Stimulated activated CD4-positive, alpha-beta T cell treated with anti-CD3 and anti-CD28 coated beads, Interleukin-15, amount 100 ng/mL, for 24 hours (primary cell): Measurements from ENCODE around the gene ULK4.
"Not testable (repeated sequence)": the region's sequence is repeated elsewhere in the genome, so short reads cannot be mapped to it uniquely, and the experiment has no call there.

Experiments used
- DNase-seq: peaks from one replicate; pipeline ENCODE4 v3.0.0-alpha.2; 2020

The ULK4 gene

DNA sequence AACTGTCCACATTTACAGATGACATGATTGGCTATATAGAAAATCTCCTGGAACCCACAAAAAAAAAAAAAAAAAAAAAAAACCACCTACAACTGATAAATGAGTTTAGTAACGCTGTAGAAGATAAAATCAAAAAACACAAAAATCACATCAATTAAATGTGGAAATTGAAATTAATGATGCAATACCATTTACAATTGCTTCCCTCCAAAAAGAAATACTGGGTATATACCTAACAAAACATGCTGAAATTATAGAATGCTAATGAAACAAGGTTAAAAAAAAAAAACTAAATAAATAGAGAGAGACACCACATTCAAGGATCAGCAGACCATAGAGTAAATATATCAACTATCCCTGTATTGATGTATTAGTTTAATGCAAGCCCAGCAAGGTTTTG, 215.7 kb downstream of the ULK4 start:
- DNase-seq, result no peak

DNA sequence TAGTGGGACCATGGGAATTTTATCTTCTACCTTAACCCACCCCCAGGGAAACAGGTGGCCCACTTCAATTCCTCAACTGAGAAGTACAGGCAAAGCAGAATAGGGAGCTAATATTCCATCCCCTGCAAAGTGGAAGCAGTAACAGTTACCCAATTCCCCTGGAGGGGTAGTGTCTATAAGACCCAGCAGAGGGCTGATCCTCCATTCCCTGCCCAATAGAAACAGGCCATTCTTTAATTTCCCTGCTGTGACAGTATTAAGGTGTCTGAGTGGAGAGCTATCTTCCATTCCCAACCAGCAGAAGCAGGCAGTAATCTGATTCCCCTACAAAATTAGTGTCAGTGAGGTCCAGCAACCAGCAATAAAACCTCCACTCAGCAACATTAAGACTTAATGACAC, 219.8 kb downstream of the ULK4 start:
- DNase-seq, result no peak

DNA sequence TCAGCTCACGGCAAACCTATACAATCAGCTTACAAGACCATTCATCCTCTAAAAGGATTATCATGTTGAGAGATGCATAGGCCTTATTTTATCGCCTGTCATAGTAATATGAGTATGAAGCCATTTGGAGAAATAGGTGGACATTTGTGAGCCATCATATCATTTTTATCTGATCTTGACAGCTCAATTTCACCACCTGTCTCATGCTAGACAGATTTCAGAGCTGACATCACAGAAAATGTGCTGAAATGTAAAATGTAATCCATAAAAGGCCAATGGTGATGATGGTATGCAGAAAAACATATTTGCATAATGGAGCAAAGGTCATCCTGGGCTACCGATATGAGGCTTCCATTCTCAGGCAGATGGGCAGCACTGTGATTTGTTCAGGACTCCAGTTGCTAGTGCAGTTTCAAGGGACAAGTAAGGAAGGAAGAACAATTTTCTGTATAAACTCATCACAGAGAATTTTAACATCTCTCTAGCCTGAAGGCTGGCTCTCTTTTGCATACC, 221.5 kb downstream of the ULK4 start:
- DNase-seq, result no peak

DNA sequence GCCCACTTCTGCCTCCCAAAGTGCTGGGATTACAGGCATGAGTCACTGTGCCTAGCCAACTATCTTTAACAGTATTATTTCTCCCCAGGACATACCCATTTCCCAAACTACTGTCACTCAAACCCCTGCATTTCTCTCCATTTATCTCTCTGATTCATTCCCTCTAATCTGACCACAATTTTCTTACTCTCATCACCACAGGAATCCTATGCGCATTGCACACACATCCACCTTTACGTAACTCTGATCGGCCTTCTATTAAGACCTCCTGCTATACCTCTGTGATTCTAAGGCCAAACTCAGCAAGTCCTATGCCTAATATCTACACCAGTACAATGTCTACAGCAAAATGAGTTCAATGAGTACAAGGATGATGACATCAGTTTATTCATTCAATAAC, 235.0 kb downstream of the ULK4 start:
- no peak for DNase-seq

DNA sequence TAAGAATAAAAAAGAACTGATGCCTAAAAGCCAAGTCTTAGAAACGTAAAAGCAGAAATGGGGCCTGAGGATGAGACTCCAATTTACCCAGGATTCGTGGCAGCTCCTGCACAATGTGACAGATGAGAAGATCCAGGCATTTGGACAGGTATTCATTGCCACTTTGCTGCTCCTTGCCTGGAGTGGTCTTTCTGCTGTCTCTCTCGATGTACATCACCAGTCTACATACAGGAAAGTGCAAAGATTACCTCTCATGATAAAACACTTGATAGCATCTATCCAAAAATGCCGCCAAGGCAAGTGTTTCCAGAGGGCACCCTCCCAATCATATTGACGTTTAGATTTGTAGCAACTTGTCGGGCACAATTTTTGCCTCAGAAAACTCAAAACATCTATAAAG, 244.3 kb downstream of the ULK4 start:
- DNase-seq, result no peak

DNA sequence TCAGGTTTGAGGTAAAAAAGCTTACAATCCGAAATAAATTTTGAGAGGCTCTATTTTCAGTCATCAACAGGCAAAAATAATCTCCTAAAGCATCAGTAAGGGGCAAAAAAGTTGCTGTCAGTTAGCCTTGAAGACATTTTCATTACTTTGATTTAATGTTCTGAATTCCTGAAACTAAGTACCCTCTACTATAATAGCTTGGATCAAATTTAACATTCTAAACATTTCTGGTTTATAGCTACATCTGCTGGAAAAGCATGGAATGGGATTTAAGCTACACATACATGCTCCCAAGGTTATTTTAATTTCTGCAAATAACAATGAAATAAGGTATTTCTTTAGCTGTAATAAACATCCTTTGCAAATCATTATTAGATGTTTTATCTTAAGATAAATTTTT, 245.4 kb downstream of the ULK4 start:
- DNase-seq, result no peak

DNA sequence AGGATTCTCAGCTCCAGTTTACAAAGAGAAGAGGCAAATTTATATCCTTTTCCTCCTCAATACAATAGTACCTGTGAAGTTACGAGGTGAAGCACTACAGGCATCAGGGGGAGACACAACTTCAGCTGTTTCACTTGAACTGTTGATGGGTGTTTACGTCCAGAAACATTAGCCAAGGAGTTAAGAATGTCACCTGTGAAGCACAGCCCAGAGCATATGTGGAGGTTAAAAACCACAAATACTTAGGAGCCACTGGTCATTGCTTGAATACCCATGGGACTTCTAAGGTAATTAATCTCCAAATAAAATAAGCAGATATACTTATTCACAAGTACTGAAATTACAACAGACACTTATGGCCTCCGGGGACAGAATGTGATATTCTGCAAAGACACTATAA, 246.5 kb downstream of the ULK4 start:
- DNase-seq, result no peak

DNA sequence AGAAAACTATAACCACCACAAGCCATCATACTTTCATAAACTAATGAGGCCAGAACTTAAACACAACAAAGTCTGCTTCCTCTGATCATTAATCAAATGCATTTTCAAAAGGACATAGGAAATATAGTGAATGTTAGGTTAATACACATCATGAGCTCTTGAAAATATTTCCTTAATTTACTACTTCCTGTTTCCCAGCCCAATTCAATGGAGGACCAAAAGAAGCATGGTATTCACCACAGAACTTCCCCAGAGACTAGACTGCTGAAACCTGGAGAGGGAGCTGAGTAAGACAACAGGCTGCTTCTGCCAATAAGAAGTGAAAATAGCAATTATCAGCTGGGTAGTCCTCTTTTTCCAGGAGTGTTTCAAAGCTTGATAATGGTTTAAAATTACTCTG, 250.3 kb downstream of the ULK4 start:
- DNase-seq, result no peak

DNA sequence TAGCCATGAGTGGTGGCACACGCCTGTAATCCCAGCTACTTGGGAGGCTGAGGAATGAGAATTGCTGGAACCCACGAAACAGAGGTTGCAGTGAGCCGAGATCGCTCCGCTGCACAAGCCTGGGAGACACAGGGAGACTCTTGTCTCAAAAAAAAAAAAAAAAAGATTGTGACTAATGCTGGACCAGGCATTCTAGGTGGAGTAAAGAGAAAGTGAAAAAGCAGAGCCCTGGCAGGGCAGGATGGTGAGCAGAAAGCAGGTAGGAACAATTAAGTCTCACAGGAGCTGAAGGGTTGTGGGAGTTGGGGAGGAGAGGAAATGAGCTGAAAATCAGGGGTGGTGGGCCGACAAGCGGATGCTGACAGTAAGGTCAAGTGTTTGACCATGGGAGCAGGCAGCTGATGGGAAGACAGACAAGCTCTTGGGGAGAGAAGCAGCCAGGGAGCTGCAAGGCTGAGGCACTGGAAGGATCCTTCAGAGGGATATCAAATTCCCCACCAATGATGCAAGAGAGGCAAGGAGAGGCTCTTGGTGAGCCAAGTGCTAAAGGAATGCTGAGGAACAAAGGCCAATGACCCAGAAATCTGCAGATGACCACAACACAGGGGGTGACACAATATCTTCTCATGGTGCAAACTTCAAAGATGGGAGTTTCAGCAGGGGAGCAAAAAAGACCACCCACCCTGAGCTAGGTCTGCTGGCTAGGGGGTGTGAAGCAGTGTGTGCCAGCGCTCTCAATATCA, 251.1 kb downstream of the ULK4 start:
- no peak for DNase-seq

DNA sequence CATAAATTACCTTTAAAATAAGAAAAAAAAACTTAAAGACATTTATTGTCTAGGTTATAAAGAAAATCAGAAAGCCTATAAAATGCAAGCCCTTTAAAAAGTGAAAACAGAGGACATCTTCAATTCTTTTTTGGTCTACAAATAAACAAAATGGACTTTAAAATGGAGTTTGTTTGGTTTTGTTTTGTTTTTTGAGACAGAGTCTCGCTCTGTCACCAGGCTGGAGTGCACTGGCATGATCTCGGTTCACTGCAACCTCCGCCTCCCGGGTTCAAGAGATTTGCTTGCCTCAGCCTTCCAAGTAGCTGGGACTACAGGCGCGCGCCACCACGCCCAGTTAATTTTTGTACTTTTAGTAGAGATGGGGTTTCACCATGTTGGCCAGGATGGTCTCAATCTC, 252.7 kb downstream of the ULK4 start:
- DNase-seq, result not testable (repeated sequence)

DNA sequence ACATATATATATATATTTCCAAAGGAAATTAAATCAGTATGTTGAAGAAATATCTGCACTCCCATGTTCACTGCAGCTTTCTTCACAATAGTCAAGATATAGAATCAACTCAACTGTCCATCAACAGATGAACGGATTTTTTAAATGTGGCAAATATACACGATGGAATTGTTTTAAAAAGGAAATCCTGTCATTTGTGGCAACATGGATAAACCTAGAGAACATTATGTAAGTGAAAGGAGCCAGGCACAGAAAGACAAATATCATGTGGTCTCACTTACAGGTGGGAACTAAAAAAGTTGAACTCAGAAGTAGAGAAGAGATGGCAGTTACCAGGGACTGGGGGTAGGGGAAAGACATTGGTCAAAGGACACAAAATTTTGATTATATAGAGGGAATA, 253.7 kb downstream of the ULK4 start:
- no peak for DNase-seq

DNA sequence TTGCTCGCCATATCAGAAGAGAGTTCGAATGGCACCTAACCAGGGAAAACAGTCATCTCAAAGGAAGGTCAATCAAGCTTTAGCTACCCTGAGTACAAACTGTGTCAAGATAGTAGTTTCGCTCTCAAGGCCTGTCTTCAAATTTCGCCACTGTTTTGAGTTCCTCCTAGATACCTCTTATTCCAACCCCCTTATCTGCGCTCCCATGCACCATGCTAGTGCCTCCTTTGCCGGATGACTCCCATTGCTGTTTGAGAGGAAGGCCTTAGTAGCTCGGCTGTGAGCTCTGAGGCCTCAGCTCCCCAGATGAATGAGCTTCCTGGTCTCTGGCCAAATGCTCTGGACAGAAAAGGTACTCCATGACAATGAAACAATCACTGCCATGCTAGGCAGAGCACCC, 256.0 kb downstream of the ULK4 start:
- DNase-seq, result no peak

DNA sequence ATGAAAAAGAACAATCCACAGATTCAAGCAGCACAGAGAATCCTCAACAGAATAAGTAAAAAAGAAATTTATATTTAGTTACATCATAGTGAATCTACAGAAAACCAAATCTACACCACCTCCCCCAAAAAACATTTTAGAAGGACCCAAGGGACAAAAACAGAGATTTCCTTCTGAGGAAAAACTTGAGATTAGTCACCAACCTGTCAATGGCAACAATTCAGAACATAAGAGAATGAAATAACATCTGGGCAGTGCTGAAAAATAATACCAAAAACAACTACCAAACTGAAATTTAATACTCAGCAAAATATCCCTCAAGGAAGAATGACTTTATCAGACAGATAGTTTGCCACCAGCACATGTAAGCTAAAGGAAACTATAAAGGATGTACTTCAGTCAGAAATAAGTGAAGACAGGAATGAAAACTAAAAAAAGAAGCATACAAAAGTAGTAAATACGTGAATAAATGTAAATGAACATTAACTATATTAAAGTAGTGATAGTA, 260.7 kb downstream of the ULK4 start:
- no peak for DNase-seq

DNA sequence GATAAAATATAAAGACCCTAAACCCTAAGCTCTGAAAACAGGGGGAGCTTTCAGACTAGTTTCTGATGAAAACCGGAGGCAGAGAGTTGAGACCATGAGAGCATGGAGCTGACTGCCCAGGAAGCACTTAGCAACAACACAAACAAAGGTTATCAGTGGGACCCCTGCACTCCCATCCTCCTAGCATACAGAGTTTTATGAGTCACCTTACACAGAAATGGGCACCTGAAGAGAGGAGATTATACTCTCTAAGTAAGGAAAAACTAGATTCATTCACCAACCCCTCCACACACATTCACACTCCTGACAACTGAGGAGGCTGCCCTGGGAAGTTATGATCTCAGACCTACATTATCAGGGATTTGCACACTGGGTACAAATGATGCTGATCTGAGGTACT, 261.7 kb downstream of the ULK4 start:
- no peak for DNase-seq

DNA sequence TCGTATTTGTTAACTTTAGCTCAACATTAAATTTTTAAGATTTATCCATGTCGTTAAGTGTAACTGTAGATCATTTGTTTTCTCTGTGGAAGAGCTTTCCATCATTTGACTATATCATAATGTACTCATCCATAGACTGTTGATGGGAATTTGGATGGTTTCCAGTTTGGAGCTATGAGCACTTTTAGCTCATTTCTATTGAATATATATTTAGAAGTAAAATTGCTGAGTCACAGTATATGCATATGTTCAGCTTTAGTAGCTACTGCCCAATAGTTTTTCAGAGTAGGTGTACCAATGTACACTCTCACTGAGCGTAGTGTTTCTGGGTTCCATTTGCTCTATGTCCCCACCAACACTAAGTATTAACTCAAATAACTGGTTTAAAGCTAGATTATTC, 263.0 kb downstream of the ULK4 start:
- DNase-seq, result no peak

DNA sequence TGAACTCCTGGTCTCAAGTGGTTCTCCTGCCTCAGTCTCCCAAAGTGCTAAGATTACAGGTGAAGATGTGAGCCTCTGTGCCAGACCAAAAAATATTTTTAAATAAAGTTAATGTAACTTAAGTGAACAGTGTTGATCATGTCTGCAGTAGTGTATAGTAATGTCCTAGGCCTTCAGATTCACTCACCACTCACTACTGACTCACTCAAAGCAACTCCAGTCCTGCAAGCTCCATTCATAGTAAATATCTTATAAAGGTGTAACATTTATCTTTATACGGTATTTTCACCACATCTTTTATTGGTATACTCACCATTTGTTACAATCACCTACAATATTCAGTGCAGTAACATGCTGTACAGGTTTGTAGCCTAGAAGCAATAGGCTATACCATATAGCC, 264.2 kb downstream of the ULK4 start:
- no peak for DNase-seq

DNA sequence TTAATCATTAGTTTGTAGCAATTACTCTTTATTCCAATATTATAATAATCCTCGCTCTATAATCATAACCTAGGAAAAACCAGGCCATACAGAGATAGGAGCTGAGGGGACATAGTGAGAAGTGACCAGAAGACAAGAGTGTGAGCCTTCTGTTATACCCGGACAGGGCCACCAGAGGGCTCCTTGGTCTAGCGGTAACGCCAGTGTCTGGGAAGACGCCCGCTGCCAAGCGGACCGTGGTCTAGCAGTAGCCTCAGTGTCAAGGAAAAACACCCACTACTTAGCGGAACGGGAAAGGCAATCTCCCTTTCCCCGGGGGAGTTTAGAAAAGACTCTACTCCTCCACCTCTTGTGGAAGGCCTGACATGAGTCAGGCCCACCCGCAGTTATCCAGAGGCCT, 266.1 kb downstream of the ULK4 start:
- DNase-seq, result peak; percentile 5

DNA sequence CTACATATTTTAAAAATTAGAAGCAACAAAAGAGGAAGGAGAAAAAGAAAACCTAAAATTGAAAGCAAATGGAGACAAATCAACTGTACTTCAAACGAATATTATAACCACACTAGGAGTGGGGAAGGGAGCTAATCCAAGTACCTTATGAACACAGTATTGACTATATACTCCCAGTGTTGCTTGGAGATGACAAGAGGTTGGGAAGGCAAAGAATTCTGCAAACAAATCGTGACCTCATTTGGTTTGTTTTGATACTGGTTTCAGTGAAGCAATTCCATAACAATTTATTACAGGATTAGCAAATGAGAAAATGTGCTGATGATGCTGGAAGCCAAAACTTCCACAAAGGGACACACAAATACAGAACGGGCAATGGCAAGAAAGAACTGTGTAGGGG, 268.1 kb downstream of the ULK4 start:
- no peak for DNase-seq

DNA sequence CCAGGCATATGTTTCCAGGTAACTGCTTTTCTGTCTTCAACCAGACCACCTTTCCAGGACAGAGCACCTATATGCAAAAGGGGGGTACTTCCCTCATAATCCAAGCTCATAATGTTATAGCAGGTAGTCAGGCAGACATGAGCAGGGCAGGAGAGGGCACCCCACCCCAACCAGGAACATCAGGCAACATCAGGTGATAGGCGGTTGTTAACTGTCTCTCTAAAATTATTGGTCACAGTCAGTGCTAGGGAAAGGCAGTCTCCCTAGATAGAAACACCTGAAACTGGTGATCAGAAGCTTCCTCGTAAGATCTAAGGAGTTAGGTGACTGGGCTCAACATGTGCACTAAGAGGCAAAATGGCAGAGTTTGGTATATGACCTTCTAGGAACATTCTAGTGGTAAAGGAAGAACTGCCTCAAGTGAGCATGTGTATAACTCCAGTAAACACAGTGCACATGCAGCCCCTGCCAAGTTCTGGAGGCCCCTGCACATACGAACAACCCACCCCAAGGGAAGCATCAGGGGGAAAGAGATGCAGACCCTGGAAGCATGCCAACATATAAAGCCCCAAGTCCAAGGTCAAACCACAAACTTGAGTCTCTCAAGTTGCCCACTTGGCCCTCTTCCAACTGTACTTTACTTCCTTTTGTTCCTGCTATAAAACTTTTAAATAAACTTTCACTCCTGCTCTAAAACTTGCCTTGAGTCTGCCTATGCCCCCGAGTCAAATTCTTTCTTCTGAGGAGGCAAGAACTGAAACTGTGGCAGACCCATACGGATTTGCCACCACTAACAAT, 270.9 kb downstream of the ULK4 start:
- DNase-seq, result no peak

DNA sequence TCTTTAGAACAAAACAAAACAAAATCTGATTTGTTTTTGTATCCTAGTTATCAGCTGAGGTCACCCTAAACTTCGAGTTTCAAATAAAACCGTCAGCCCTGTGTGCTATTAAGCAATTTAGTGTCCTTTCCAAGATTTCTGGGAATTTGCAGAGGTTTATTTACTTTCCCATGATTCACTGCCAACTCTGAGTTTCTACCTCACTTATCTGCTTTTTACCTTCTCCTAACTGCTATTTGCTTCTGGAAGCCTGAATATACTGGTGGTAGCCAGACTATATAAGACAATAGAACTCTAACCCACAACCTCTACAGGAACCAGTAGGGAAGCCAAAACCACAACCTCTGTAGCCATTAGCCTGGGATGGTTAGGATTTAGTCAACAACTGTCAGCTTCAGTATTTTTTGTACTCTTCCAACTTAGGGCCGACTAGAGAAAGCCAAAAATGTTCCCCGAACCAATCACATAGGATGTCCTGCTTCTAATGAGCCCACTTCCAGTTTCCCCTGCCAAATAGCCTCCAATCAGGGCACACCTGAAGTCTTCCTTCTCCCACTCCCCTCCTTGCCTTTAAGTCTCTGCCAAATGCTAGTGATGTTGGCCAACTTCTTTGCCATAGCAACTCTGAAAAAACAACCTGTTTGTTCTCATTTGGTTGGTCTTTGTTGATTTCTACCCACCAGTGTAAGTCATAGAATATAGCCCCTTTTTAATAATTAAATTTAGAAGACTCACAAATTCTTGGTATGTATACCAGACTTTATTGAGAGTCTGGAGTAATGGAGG, 273.1 kb downstream of the ULK4 start:
- no peak for DNase-seq

DNA sequence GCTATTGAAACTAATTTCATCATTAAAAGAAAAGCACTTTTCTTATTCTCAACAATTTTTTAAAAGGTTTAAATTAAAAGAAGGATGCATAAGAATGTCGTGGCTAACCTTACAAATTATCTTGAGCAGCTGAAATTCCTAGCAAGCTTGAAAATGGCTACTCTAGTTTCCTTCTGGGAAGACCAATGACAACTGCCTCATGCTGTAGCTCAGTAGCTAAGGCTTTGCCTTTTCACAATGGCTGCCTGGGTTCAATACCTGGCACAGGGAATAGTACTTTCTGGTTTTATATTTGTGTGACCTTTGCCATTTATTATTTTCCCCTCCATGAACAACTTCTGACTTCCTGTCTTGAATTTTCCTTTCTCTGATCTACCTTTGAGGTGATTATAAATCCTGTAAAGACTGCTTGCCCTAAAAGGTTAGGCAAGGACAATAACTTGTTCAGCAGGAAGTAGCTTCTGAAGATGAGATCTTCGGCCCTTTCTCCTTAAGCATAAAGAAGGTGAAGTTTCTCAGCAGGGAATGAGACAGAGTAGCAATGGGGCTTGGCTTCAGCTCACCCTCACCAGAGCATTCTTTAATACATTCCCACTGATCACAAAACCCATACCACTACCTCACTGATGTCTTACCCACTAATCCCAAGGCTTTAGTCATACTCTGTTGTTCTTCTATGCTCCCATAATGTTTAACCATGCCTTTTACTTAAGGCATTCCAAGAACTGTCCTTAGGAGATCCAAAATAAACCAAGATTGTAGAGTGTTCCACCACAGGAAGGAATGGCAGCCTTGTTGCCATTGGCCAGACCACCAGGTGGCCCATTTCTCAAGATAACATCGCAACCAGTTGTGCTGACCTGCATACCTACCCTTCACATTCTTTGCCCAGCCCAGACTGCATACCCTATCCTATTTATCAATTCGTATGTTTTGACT, 276.8 kb downstream of the ULK4 start:
- DNase-seq, result no peak

DNA sequence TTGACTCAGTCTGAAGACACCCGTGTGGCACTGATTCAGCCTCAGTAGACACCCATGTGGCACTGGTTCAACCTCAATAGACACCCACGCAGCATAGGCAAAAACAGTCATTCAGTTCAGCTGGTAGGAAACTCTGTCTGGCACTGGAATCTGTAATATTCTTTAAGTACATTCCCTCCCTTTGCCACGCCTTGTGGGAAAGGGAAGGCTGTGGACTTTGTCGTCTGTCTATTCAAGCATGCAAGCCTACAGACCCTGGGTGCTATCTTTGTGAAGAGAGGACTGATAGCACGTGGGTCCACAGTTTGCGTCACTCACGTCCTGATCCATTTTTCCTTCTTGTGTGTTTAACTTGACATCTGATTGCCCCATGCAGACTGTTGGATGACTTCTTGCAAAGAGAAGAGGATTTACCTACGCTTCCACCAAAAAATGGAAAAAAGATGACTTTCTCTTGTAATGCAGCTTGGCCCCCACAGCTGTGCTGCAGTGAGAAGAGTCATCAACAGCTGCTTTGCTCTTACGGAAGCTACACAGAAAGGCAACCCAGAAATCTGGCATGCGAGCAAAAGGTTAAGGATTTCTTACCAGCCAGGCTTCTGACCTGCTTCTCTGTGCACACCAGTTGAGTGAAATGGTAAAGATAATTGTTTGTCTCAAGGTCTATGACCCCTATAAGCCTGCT, 278.1 kb downstream of the ULK4 start:
- DNase-seq, result no peak
